ENCODE results near the gene ADAM10. TPM values are rescaled to one million over a fixed set of nuclear protein-coding genes. Genes with fewer than 3 reads are reported as not detected.

The ADAM10 gene
- 128 to 133 TPM (median 130 TPM) in 3 replicates for total RNA-seq (2021)
- percentile 83 among the genes with signal in this experiment for Bru-seq, nascent RNA
- long read RNA-seq, experiment 1, full-length matches to known transcripts: 493 of 637 reads
- long read RNA-seq, experiment 1, partial matches to known transcripts: 53 of 637 reads
- long read RNA-seq, experiment 1, other reads (novel, unspliced or antisense): 91 of 637 reads
- long read RNA-seq, experiment 2, full-length matches to known transcripts: 36 of 115 reads
- long read RNA-seq, experiment 2, partial matches to known transcripts: 31 of 115 reads
- long read RNA-seq, experiment 2, other reads (novel, unspliced or antisense): 48 of 115 reads
- long read RNA-seq, experiment 3, full-length matches to known transcripts: 5 of 13 reads
- long read RNA-seq, experiment 3, partial matches to known transcripts: 3 of 13 reads
- long read RNA-seq, experiment 3, other reads (novel, unspliced or antisense): 5 of 13 reads

GRCh38 chr15:58749532-58750337 is at the start of gene ADAM10:
Gene ADAM10 (minus strand): TSS chr15:58749707. CDS start chr15:58749534, 173 bp downstream.
- Mint-ChIP-seq H3K4me3 (peak within 1 kb of the TSS; percentile 99), H3K27me3 (ENCODE audit: low read depth) (no peaks in the 10 kb centered on the region), H3K27ac (peak within 1 kb of the TSS; percentile 98), H3K36me3 (no peaks in the 10 kb centered on the region), H3K4me1 (peaks cover 31% of the 10 kb centered on the region), H3K9me3 (no peaks in the 10 kb centered on the region)
- ChIA-PET CTCF (interaction anchor here (0.6 to 1.6 kb wide), 4 partner anchors 10 to 151 kb away, joined by 3 to 20 read pairs (median 4); partner anchors contain the start of gene MINDY2), POLR2A (interaction anchor here (0.6 to 2.8 kb wide), 7 partner anchors 10 to 399 kb away, joined by 3 to 66 read pairs (median 3); partner anchors contain the start of gene MINDY2)
- ATAC-seq: peak; percentile 94
- peak; percentile 99 for DNase-seq (ENCODE audit: low spot score)
- no peak for TF ChIP-seq ZNF416 (CRISPR knock-in tag; IDR thresholded peaks at IDR 0.05)
- TF ChIP-seq RELA (CRISPR knock-in tag; IDR thresholded peaks at IDR 0.05; ENCODE audit: borderline replicate concordance): no peak
- no peak for TF ChIP-seq ZNF138 (CRISPR knock-in tag; conservative IDR thresholded peaks at IDR 0.05)
- TF ChIP-seq SP1 (CRISPR knock-in tag; conservative IDR thresholded peaks at IDR 0.05): peak; percentile 87
- 0 out of 2 replicates have a peak, but pooled peaks have one; percentile 44 for TF ChIP-seq FOXK1 (CRISPR knock-in tag; IDR thresholded peaks at IDR 0.05)
- TF ChIP-seq MAX (CRISPR knock-in tag; IDR thresholded peaks at IDR 0.05): peak; percentile 70
- TF ChIP-seq, protein P1, sequence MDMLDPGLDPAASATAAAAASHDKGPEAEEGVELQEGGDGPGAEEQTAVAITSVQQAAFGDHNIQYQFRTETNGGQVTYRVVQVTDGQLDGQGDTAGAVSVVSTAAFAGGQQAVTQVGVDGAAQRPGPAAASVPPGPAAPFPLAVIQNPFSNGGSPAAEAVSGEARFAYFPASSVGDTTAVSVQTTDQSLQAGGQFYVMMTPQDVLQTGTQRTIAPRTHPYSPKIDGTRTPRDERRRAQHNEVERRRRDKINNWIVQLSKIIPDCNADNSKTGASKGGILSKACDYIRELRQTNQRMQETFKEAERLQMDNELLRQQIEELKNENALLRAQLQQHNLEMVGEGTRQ (CRISPR knock-in tag; IDR thresholded peaks at IDR 0.05): peak; percentile 98
- TF ChIP-seq, protein P2, sequence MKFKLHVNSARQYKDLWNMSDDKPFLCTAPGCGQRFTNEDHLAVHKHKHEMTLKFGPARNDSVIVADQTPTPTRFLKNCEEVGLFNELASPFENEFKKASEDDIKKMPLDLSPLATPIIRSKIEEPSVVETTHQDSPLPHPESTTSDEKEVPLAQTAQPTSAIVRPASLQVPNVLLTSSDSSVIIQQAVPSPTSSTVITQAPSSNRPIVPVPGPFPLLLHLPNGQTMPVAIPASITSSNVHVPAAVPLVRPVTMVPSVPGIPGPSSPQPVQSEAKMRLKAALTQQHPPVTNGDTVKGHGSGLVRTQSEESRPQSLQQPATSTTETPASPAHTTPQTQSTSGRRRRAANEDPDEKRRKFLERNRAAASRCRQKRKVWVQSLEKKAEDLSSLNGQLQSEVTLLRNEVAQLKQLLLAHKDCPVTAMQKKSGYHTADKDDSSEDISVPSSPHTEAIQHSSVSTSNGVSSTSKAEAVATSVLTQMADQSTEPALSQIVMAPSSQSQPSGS (CRISPR knock-in tag; IDR thresholded peaks at IDR 0.05; ENCODE audit: borderline replicate concordance, low read depth): no peak
- TF ChIP-seq STAT6 (CRISPR knock-in tag; conservative IDR thresholded peaks at IDR 0.05; ENCODE audit: low read depth): no peak
- no peak for TF ChIP-seq NFATC4 (CRISPR knock-in tag; IDR thresholded peaks at IDR 0.05)
- TF ChIP-seq SOX15 (CRISPR knock-in tag; IDR thresholded peaks at IDR 0.05): no peak
- no peak for TF ChIP-seq MYBL2 (CRISPR knock-in tag; IDR thresholded peaks at IDR 0.05)
- no peak for TF ChIP-seq TP53 (CRISPR knock-in tag; IDR thresholded peaks at IDR 0.05)
- TF ChIP-seq JAZF1 (CRISPR knock-in tag; IDR thresholded peaks at IDR 0.05): no peak
- TF ChIP-seq ZNF423 (CRISPR knock-in tag; IDR thresholded peaks at IDR 0.05): no peak
- no peak for TF ChIP-seq GTF2I (CRISPR knock-in tag; conservative IDR thresholded peaks at IDR 0.05)
- TF ChIP-seq ERG (CRISPR knock-in tag; IDR thresholded peaks at IDR 0.05): no peak
- TF ChIP-seq, protein P3, sequence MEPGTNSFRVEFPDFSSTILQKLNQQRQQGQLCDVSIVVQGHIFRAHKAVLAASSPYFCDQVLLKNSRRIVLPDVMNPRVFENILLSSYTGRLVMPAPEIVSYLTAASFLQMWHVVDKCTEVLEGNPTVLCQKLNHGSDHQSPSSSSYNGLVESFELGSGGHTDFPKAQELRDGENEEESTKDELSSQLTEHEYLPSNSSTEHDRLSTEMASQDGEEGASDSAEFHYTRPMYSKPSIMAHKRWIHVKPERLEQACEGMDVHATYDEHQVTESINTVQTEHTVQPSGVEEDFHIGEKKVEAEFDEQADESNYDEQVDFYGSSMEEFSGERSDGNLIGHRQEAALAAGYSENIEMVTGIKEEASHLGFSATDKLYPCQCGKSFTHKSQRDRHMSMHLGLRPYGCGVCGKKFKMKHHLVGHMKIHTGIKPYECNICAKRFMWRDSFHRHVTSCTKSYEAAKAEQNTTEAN (CRISPR knock-in tag; IDR thresholded peaks at IDR 0.05): no peak
- no peak for TF ChIP-seq FOXP4 (CRISPR knock-in tag; IDR thresholded peaks at IDR 0.05)
- TF ChIP-seq, protein P4, sequence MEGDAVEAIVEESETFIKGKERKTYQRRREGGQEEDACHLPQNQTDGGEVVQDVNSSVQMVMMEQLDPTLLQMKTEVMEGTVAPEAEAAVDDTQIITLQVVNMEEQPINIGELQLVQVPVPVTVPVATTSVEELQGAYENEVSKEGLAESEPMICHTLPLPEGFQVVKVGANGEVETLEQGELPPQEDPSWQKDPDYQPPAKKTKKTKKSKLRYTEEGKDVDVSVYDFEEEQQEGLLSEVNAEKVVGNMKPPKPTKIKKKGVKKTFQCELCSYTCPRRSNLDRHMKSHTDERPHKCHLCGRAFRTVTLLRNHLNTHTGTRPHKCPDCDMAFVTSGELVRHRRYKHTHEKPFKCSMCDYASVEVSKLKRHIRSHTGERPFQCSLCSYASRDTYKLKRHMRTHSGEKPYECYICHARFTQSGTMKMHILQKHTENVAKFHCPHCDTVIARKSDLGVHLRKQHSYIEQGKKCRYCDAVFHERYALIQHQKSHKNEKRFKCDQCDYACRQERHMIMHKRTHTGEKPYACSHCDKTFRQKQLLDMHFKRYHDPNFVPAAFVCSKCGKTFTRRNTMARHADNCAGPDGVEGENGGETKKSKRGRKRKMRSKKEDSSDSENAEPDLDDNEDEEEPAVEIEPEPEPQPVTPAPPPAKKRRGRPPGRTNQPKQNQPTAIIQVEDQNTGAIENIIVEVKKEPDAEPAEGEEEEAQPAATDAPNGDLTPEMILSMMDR (IDR thresholded peaks at IDR 0.05): no peak
- TF ChIP-seq FOXJ3 (CRISPR knock-in tag; IDR thresholded peaks at IDR 0.05; ENCODE audit: borderline replicate concordance): no peak
- no peak for TF ChIP-seq ZNF396 (CRISPR knock-in tag; IDR thresholded peaks at IDR 0.05; ENCODE audit: borderline replicate concordance)
